PC-9 (cell line): ENCODE data around the gene SLC35D2. TPM values are rescaled to one million over a fixed set of nuclear protein-coding genes. Genes with fewer than 3 reads are reported as not detected.

Experiments used
- BruUV-seq: library from RNA; stranded (reverse); fragments of 400-500 nt; replicated peaks from 2 replicates; lab custom pipeline; 2021; lab: Mats Ljungman, UMichigan
- CTCF ChIA-PET: fragments of 300-600 bp; sonication (Branson Sonifier 250); formaldehyde crosslinking; loops from one replicate; lab custom pipeline; 2022; ENCODE audit warnings: antibody characterized with exemption; lab: Charles Lee
- POLR2A ChIA-PET: fragments of 300-600 bp; sonication (Branson Sonifier 250); formaldehyde crosslinking; loops from one replicate; lab custom pipeline; 2022; ENCODE audit warnings: antibody characterized with exemption; ENCODE audit not compliant: unreplicated experiment; lab: Charles Lee
- DNase-seq, 2 experiments: peaks; one replicate each; pipeline versions ENCODE4 v3.0.0 to v3.0.0-alpha.2; 2015 to 2022; ENCODE audit warnings: mixed read lengths in 1 of 2
- H2AFZ ChIP-seq: fragments of 200-600 bp; sonication (generic); 2 replicates; pipeline ENCODE4 v1.8.1; 2017; ENCODE audit warnings: antibody characterized with exemption
- H3F3A ChIP-seq: fragments of 200-600 bp; sonication (generic); 2 replicates; pipeline ENCODE4 v1.8.1; 2017; ENCODE audit warnings: antibody characterized with exemption, mild to moderate bottlenecking, low read depth; ENCODE audit not compliant: insufficient read depth
- H3K27ac ChIP-seq: fragments of 200-600 bp; sonication (generic); 2 replicates; pipeline ENCODE4 v1.6.1; 2016; ENCODE audit warnings: mixed run types
- H3K27me3 ChIP-seq: fragments of 200-600 bp; sonication (generic); 2 replicates; pipeline ENCODE4 v1.6.1; 2016; ENCODE audit warnings: low read depth, mixed run types; ENCODE audit not compliant: insufficient read depth
- H3K36me3 ChIP-seq: fragments of 200-600 bp; sonication (generic); 2 replicates; pipeline ENCODE4 v1.6.1; 2016; ENCODE audit warnings: low read depth, mixed run types
- H3K4me1 ChIP-seq: fragments of 200-600 bp; sonication (generic); replicated peaks from 2 replicates; pipeline ENCODE4 v1.6.1; 2016; ENCODE audit warnings: mixed run types; ENCODE audit not compliant: insufficient read depth
- H3K4me2 ChIP-seq: fragments of 200-600 bp; sonication (generic); 2 replicates; pipeline ENCODE4 v1.6.1; 2017; ENCODE audit warnings: mixed run types
- H3K4me3 ChIP-seq: fragments of 200-600 bp; sonication (generic); 2 replicates; pipeline ENCODE4 v1.6.1; 2016; ENCODE audit warnings: mixed run types
- H3K79me2 ChIP-seq: fragments of 200-600 bp; sonication (generic); 2 replicates; pipeline ENCODE4 v1.6.1; 2017; ENCODE audit warnings: low read depth, mixed run types
- H3K9me2 ChIP-seq: fragments of 200-600 bp; sonication (generic); 2 replicates; pipeline ENCODE4 v1.8.1; 2017; ENCODE audit warnings: mild to moderate bottlenecking; ENCODE audit not compliant: insufficient read depth
- H3K9me3 ChIP-seq: fragments of 200-600 bp; sonication (generic); 2 replicates; pipeline ENCODE4 v1.8.1; 2016; ENCODE audit warnings: low read depth; ENCODE audit not compliant: insufficient read depth
- H4K20me1 ChIP-seq: fragments of 200-600 bp; sonication (generic); 2 replicates; pipeline ENCODE4 v1.8.1; 2017; ENCODE audit not compliant: insufficient read depth
- EZH2 ChIP-seq: fragments of 200-600 bp; sonication (generic); IDR thresholded peaks from 2 replicates; pipeline ENCODE4 v1.8.0; 2017; ENCODE audit warnings: antibody characterized with exemption, low read depth
- intact Hi-C: fragments of 100-400 bp; cut with micrococcal nuclease; formaldehyde crosslinking; loops from one replicate; pipeline ENCODE4 v1.10.0; 2022; ENCODE audit not compliant: unreplicated experiment
- total RNA-seq: library from RNA; stranded (reverse); gene quantifications from 2 replicates; pipeline ENCODE4 v1.2.3, GENCODE V29; 2021
- TF ChIP-seq, protein P1 (sequence below): fragments of 200-600 bp; sonication (generic); conservative IDR thresholded peaks from 2 replicates; pipeline ENCODE4 v1.6.1; 2017; ENCODE audit warnings: mixed run types, antibody characterized with exemption, mild to moderate bottlenecking, moderate library complexity

Gene SLC35D2
- total RNA-seq, 1 experiment from 2014 or later: 27.6 TPM

DNA sequence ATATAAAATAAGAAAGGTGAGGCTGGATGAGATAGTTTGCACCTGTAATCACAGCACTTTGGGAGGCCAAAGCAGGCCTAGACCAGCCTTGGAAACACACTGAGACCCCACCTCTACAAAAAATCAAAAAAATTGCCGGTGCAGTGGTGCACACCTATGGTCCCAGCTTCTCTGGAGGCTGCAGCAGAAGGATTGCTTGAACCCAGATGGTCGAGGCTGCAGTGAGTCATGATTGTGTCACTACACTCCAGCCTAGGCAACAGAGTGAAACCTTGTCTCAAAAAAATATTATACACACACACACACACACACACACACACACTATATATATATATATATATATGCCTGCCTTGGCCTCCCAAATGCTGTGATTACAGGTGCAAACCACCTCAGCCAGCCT is 1.3 kb downstream of the SLC35D2 start:
- no peaks in the 10 kb centered on the region for H3K27me3 ChIP-seq
- POLR2A ChIA-PET: interaction anchor here (0.5 kb wide), 1 partner anchor 106 kb away, joined by 3 read pairs; no protein-coding TSS in a partner anchor
- H3K4me2 ChIP-seq: peak overlapping the region; percentile 98
- peaks cover 29% of the 10 kb centered on the region for H3F3A ChIP-seq
- no peak overlapping the region for H2AFZ ChIP-seq
- BruUV-seq: no TSS peak
- peaks cover 8% of the 10 kb centered on the region; the same call in 1 of the 2 replicates for H3K36me3 ChIP-seq
- no peak overlapping the region for H3K27ac ChIP-seq
- H3K9me2 ChIP-seq: no peaks in the 10 kb centered on the region
- H3K9me3 ChIP-seq: no peaks in the 10 kb centered on the region
- no peak for TF ChIP-seq EZH2
- TF ChIP-seq, protein P1, sequence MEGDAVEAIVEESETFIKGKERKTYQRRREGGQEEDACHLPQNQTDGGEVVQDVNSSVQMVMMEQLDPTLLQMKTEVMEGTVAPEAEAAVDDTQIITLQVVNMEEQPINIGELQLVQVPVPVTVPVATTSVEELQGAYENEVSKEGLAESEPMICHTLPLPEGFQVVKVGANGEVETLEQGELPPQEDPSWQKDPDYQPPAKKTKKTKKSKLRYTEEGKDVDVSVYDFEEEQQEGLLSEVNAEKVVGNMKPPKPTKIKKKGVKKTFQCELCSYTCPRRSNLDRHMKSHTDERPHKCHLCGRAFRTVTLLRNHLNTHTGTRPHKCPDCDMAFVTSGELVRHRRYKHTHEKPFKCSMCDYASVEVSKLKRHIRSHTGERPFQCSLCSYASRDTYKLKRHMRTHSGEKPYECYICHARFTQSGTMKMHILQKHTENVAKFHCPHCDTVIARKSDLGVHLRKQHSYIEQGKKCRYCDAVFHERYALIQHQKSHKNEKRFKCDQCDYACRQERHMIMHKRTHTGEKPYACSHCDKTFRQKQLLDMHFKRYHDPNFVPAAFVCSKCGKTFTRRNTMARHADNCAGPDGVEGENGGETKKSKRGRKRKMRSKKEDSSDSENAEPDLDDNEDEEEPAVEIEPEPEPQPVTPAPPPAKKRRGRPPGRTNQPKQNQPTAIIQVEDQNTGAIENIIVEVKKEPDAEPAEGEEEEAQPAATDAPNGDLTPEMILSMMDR: no peak
- H3K4me3 ChIP-seq: peak overlapping the region; percentile 58
- DNase-seq: no peak
- no peaks in the 10 kb centered on the region for H4K20me1 ChIP-seq
- intact Hi-C loops: loop anchor here (2.0 to 5.0 kb wide), 2 partner anchors 35 to 55 kb away; partner anchors contain the start of gene ZNF367
- 0 out of 2 replicates have a peak, but pooled peaks cover 12% of the 10 kb centered on the region for H3K79me2 ChIP-seq
- CTCF ChIA-PET: no interaction called here
- H3K4me1 ChIP-seq: peaks cover 30% of the 10 kb centered on the region

DNA sequence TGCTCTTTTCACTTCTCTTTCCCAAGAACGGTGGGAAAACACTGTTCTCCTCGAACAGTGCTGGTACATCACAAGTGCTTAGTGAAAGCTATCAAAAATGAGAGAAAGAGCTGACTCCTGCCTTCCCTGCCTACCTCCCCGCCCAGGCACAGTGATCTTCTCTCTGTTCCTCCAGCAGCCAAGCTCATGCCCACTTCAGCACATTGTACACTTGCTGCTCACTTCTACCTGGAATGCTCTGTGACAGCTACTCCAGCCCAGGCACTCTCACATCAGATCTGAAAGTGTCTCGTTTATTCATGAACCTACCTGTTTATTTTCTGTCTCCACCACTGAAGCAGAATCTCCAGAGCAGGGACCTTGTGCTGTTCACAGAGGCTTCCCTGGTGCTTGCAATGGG is 1.8 kb downstream of the SLC35D2 start:
- Histone ChIP-seq H3K4me1 (peaks cover 34% of the 10 kb centered on the region), H3K36me3 (peaks cover 3% of the 10 kb centered on the region; the same call in 1 of the 2 replicates), H3K27ac (no peak overlapping the region), H3K27me3 (no peaks in the 10 kb centered on the region), H3K9me2 (no peaks in the 10 kb centered on the region), H4K20me1 (no peaks in the 10 kb centered on the region), H3F3A (peaks cover 25% of the 10 kb centered on the region), H3K79me2 (0 out of 2 replicates have a peak, but pooled peaks cover 12% of the 10 kb centered on the region), H3K9me3 (no peaks in the 10 kb centered on the region), H2AFZ (no peak overlapping the region), H3K4me2 (peak overlapping the region; percentile 98), H3K4me3 (no peak overlapping the region)
- no peak for DNase-seq
- intact Hi-C loops: loop anchor here (2.0 to 5.0 kb wide), 2 partner anchors 36 to 55 kb away; partner anchors contain the start of gene ZNF367
- no TSS peak for BruUV-seq
- no peak for TF ChIP-seq EZH2
- TF ChIP-seq, protein P1: no peak
- ChIA-PET CTCF (interaction anchor here (0.5 kb wide), 1 partner anchor 46 kb away, joined by 5 read pairs; no protein-coding TSS in a partner anchor), POLR2A (interaction anchor here (0.5 kb wide), 1 partner anchor 106 kb away, joined by 3 read pairs; no protein-coding TSS in a partner anchor)

DNA sequence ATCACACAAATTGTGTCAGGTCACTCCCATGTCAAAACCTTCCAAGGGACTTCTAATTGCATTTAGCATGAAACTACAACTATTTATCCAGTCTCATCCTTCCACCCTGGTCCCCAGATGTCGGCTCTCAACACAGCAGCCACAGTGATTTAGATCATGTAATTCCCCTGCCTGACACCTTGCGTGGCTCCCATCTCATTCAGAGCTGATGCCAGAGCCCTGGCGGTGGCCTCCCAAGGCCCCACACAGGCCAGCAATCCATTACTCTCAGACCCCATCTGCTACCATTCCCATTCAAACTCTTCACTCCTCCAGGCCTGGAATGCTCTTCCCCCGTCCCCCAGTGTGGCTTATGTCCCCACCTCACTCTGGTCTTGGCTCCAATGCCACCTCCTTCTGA is 2.4 kb downstream of the SLC35D2 start:
- Histone ChIP-seq H3K4me2 (no peak overlapping the region; the same call in 1 of the 2 replicates), H3K27me3 (no peaks in the 10 kb centered on the region), H3K4me1 (peaks cover 34% of the 10 kb centered on the region), H4K20me1 (no peaks in the 10 kb centered on the region), H3K9me2 (no peaks in the 10 kb centered on the region), H3K79me2 (peaks cover 14% of the 10 kb centered on the region; the same call in 1 of the 2 replicates), H3K4me3 (no peak overlapping the region), H3K9me3 (no peaks in the 10 kb centered on the region), H3K36me3 (no peaks in the 10 kb centered on the region), H2AFZ (no peak overlapping the region), H3K27ac (no peak overlapping the region), H3F3A (peaks cover 19% of the 10 kb centered on the region)
- no peak for DNase-seq
- intact Hi-C loops: loop anchor here (5.0 kb wide), 1 partner anchor 36 kb away; the partner anchor contains the start of gene ZNF367
- no TSS peak for BruUV-seq
- ChIA-PET POLR2A (no interaction called here), CTCF (interaction anchor here (0.5 kb wide), 1 partner anchor 45 kb away, joined by 5 read pairs; no protein-coding TSS in a partner anchor)
- TF ChIP-seq, protein P1: no peak
- no peak for TF ChIP-seq EZH2
